OCI-LY1 (cell line): ENCODE results near the gene MXRA7.

Experiments used
- H2AFZ ChIP-seq: fragments of 200-600 bp; sonication (generic), shearing (Covaris generic); 2 replicates; pipeline ENCODE4 v1.6.0; 2014; ENCODE audit warnings: antibody characterized with exemption, mild to moderate bottlenecking, low read length
- H3F3A ChIP-seq: fragments of 200-600 bp; sonication (generic), shearing (Covaris generic); 2 replicates; pipeline ENCODE4 v1.6.0; 2014; ENCODE audit warnings: mild to moderate bottlenecking, antibody characterized with exemption, low read length, moderate library complexity; ENCODE audit not compliant: insufficient read depth
- H3K27ac ChIP-seq: fragments of 200-600 bp; sonication (generic); 2 replicates; pipeline ENCODE4 v1.5.1; 2014; ENCODE audit warnings: low read length, mixed run types, mild to moderate bottlenecking, low read depth; ENCODE audit not compliant: poor library complexity, severe bottlenecking
- H3K27me3 ChIP-seq: fragments of 200-600 bp; sonication (generic); 2 replicates; pipeline ENCODE4 v1.6.0; 2014; ENCODE audit warnings: antibody characterized with exemption, mild to moderate bottlenecking, low read length, moderate library complexity; ENCODE audit not compliant: insufficient read depth
- H3K36me3 ChIP-seq: fragments of 200-600 bp; sonication (generic); 2 replicates; pipeline ENCODE4 v1.6.1; 2014; ENCODE audit warnings: mild to moderate bottlenecking, antibody characterized with exemption, low read length, moderate library complexity, mixed read lengths; ENCODE audit not compliant: insufficient read depth
- H3K4me1 ChIP-seq: fragments of 200-600 bp; sonication (generic); 2 replicates; pipeline ENCODE4 v1.5.1; 2014; ENCODE audit warnings: mild to moderate bottlenecking, low read length, moderate library complexity; ENCODE audit not compliant: insufficient read depth, severe bottlenecking
- H3K4me2 ChIP-seq: fragments of 200-600 bp; sonication (generic), shearing (Covaris generic); 2 replicates; pipeline ENCODE4 v1.6.1; 2014; ENCODE audit warnings: low read length
- H3K4me3 ChIP-seq: fragments of 200-600 bp; sonication (generic); 2 replicates; pipeline ENCODE4 v1.5.1; 2014; ENCODE audit warnings: low read length, low read depth, mild to moderate bottlenecking, mixed read lengths; ENCODE audit not compliant: poor library complexity, severe bottlenecking
- H3K79me2 ChIP-seq: fragments of 200-600 bp; shearing (Covaris generic); 2 replicates; pipeline ENCODE4 v1.6.1; 2016; ENCODE audit warnings: mixed run types, low read length, mixed read lengths; ENCODE audit not compliant: insufficient read depth
- H3K9ac ChIP-seq: fragments of 200-600 bp; sonication (generic), shearing (Covaris generic); 2 replicates; pipeline ENCODE4 v1.6.1; 2014; ENCODE audit warnings: mild to moderate bottlenecking, low read length, mixed read lengths
- H3K9me2 ChIP-seq: fragments of 200-600 bp; sonication (generic), shearing (Covaris generic); 2 replicates; pipeline ENCODE4 v1.6.1; 2014; ENCODE audit warnings: low read depth, mild to moderate bottlenecking, low read length, mixed read lengths
- H3K9me3 ChIP-seq: fragments of 200-600 bp; shearing (Covaris generic); 2 replicates; pipeline ENCODE4 v1.6.1; 2014; ENCODE audit warnings: low read length, mixed read lengths
- H4K20me1 ChIP-seq: fragments of 200-600 bp; sonication (generic), shearing (Covaris generic); 2 replicates; pipeline ENCODE4 v1.6.0; 2016; ENCODE audit warnings: mild to moderate bottlenecking, low read length; ENCODE audit not compliant: insufficient read depth
- EZH2 ChIP-seq: fragments of 200-600 bp; sonication (generic), shearing (Covaris generic); IDR thresholded peaks from 2 replicates; pipeline ENCODE4 v1.8.0; 2017; ENCODE audit warnings: borderline replicate concordance, mixed run types, mild to moderate bottlenecking, antibody characterized with exemption, low read length, moderate library complexity, mixed read lengths
- TF ChIP-seq, protein P1 (sequence below): fragments of 200-600 bp; sonication (generic), shearing (Covaris generic); IDR thresholded peaks from 2 replicates; pipeline ENCODE4 v1.5.1; 2017; ENCODE audit warnings: mild to moderate bottlenecking, antibody characterized with exemption, low read length, moderate library complexity, mixed read lengths

The MXRA7 gene

DNA sequence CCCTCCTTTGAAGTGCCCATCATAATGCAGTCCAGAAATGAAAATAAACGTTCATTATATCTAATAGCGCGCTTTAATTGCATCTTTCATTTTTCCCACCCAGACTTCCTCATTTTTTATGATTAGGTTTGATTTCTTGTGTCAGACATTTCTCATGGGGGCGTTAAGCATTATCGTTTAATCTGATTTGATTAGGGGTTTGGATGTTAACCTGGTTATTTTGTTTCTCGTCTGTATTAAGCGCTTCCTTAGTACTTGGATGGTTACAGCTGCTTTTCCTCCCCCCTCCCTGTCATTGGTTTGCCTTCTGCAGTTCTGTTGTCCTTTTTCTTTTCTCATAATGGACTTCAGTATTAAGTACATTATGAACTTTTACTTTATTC lies 27.7 kb upstream of the MXRA7 start:
- Histone ChIP-seq H3K36me3 (peaks cover 52% of the 10 kb centered on the region), H3K4me3 (peak overlapping the region; percentile 96), H3K27ac (peak overlapping the region; percentile 90), H3K27me3 (no peaks in the 10 kb centered on the region), H3K4me1 (peaks cover 49% of the 10 kb centered on the region), H3K9me2 (no peaks in the 10 kb centered on the region), H4K20me1 (no peaks in the 10 kb centered on the region), H3F3A (peaks cover 13% of the 10 kb centered on the region), H2AFZ (no peak overlapping the region), H3K4me2 (peak overlapping the region; percentile 95), H3K9ac (peak overlapping the region; percentile 90), H3K79me2 (peaks cover 42% of the 10 kb centered on the region), H3K9me3 (no peaks in the 10 kb centered on the region)
- TF ChIP-seq, protein P1, sequence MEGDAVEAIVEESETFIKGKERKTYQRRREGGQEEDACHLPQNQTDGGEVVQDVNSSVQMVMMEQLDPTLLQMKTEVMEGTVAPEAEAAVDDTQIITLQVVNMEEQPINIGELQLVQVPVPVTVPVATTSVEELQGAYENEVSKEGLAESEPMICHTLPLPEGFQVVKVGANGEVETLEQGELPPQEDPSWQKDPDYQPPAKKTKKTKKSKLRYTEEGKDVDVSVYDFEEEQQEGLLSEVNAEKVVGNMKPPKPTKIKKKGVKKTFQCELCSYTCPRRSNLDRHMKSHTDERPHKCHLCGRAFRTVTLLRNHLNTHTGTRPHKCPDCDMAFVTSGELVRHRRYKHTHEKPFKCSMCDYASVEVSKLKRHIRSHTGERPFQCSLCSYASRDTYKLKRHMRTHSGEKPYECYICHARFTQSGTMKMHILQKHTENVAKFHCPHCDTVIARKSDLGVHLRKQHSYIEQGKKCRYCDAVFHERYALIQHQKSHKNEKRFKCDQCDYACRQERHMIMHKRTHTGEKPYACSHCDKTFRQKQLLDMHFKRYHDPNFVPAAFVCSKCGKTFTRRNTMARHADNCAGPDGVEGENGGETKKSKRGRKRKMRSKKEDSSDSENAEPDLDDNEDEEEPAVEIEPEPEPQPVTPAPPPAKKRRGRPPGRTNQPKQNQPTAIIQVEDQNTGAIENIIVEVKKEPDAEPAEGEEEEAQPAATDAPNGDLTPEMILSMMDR = no peak

DNA sequence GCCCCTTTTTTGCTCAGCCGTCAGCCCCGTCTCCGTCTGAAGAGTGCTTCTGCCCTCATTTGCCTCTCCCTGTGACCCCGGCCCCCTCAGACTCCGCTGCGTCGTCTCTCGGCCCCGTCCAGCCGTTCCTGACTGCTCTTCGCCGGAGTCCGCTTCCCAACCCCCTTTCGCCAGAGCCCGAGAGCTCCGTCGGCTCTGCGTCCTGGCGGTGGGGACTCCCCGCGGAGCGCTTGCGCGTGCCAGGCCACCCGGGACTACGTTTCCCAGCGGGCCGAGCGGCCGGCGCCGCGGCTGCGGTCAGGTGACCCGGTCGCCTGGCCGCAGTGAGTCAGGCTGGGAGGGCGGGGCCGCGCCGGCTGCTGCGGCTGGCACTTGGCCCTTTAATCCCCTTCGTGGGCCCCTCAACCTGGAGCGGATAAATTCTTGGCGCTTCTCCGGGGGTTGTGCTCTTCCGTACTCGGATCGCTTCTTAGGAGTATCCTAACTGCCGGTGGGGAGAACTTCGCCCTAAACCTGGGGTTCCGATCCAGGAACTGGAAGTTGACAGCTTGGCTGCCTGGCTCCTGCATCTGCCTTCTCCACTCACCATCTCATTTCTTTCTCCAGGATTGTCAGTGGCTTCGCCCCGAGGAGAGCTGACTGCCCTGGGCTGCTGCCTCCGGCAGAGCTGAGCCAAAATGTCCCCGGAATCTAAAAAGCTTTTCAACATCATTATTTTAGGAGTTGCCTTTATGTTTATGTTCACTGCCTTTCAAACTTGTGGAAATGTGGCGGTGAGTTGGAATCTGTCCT lies 27.1 kb upstream of the MXRA7 start, which contains the start of gene MFSD11:
TSS of gene MFSD11 (plus strand) at position 444 of the 792 bp plus-strand sequence. CDS start at position 678, 234 bp downstream.
- Histone ChIP-seq H3K4me2 (peak within 1 kb of the TSS; percentile 95), H3K4me3 (peak within 1 kb of the TSS; percentile 96), H3K9me3 (no peaks in the 10 kb centered on the region), H4K20me1 (no peaks in the 10 kb centered on the region), H3K27me3 (no peaks in the 10 kb centered on the region), H3K9me2 (no peaks in the 10 kb centered on the region), H3K27ac (peak within 1 kb of the TSS; percentile 96), H3K36me3 (peaks cover 57% of the 10 kb centered on the region), H3K79me2 (peaks cover 43% of the 10 kb centered on the region), H3K4me1 (peaks cover 55% of the 10 kb centered on the region), H2AFZ (no peak within 1 kb of the TSS), H3F3A (peaks cover 19% of the 10 kb centered on the region), H3K9ac (peak within 1 kb of the TSS; percentile 100)
- no peak for TF ChIP-seq EZH2
- TF ChIP-seq, protein P1 = no peak

DNA sequence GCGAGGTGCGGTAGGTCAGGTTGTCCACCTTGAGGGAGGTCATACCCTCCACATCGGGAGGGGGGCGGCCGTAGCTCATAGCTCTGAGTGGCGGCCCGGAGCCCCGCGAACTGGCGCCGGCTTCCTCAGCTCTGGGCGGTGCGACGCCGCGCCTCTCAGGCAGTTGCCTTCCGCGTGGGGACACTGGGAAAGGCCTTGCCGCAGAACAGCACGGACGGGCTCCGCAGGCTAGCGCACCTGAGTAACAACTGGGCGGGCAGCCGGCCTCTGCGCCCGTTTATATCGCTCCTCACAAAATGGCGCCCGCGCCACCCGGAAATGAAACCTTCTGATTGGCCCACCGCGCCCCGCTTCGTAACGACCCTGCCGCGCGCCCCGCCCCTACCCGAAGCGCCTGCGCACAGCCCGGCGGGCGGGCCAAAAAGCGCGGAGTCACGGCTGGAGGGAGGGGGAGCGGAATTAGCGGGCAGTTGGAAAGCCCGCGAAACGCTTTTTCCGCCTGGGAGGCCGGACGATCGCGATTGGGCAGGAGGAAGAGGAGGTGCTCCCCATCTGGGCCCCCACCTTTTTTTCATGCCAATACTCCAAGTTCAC lies 26.4 kb upstream of the MXRA7 start, which contains the start of gene SRSF2:
TSS of gene SRSF2 (minus strand) at position 250 of the 594 bp plus-strand sequence. CDS start at position 79, 171 bp downstream.
- Histone ChIP-seq H4K20me1 (no peaks in the 10 kb centered on the region), H3K27me3 (no peaks in the 10 kb centered on the region), H3K9me3 (no peaks in the 10 kb centered on the region), H3K79me2 (peaks cover 43% of the 10 kb centered on the region), H3K4me1 (peaks cover 61% of the 10 kb centered on the region), H3K36me3 (peaks cover 57% of the 10 kb centered on the region), H3K27ac (peak within 1 kb of the TSS; percentile 96), H2AFZ (no peak within 1 kb of the TSS), H3F3A (peaks cover 24% of the 10 kb centered on the region), H3K4me3 (peak within 1 kb of the TSS; percentile 96), H3K9me2 (no peaks in the 10 kb centered on the region), H3K9ac (peak within 1 kb of the TSS; percentile 100), H3K4me2 (peak within 1 kb of the TSS; percentile 95)
- TF ChIP-seq EZH2 = no peak
- TF ChIP-seq, protein P1 = no peak
